ENCODE results near the gene ICAM2.
A peak's percentile ranks its signal among the peaks of the same experiment; 100 is the strongest.

DNA sequence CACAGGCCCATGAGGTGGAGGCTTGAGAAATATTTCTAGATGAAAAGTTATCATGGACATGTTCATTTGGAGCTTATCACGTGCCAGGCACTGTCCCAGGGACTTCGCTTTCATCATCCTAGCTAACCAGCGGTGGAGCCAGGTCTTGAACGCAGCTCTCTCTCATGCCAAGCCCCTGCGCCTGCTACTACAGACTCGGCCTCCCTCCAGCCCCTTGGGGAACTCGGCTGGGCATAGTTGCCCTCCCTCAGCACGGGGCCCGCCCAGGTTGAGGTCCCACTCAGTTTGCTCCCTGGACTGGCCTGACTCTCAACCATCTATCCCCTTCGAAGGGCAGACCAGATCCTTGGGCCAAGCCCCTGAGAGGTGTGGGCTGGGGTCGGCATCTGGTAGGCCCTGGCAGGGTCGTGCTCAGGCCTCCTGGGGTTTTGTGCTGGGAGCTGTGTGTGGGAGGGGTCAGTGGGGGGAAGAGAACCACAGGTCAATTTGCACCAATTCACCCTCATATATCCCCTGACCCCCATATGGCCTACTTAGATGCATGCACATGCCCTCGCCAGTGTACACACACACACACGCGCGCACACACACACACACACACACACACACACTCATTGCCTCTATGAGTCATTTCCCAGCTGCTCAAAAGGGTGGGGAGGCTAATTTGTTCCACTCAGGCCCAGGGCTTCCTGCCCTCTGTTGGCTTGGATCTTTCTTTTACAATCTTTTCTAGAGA, 35.6 kb downstream of the ICAM2 start:
- TF ChIP-seq, protein P1, sequence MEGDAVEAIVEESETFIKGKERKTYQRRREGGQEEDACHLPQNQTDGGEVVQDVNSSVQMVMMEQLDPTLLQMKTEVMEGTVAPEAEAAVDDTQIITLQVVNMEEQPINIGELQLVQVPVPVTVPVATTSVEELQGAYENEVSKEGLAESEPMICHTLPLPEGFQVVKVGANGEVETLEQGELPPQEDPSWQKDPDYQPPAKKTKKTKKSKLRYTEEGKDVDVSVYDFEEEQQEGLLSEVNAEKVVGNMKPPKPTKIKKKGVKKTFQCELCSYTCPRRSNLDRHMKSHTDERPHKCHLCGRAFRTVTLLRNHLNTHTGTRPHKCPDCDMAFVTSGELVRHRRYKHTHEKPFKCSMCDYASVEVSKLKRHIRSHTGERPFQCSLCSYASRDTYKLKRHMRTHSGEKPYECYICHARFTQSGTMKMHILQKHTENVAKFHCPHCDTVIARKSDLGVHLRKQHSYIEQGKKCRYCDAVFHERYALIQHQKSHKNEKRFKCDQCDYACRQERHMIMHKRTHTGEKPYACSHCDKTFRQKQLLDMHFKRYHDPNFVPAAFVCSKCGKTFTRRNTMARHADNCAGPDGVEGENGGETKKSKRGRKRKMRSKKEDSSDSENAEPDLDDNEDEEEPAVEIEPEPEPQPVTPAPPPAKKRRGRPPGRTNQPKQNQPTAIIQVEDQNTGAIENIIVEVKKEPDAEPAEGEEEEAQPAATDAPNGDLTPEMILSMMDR (IDR thresholded peaks at IDR 0.05), result no peak
- peak; percentile 45 to 62 for TF ChIP-seq POLR2AphosphoS5 (IDR thresholded peaks at IDR 0.05)
